Vagina (tissue), 2 donors: ENCODE data around the gene CETP.

Source experiments
- CTCF ChIP-seq, 3 experiments: fragments of 450-650 bp in 2 of 3; fragments of 200-600 bp in 1 of 3; sonication (generic) in 1 of 3; IDR thresholded peaks; one replicate each; pipeline ENCODE4 v1.5.1; 2017 to 2019; ENCODE audit warnings: antibody characterized with exemption in 3 of 3, mild to moderate bottlenecking in 2 of 3, moderate library complexity in 2 of 3
- POLR2AphosphoS5 ChIP-seq, 2 donors: sonication (generic); formaldehyde crosslinking; IDR thresholded peaks; one replicate each; pipeline ENCODE4 v1.9.0; 2017; ENCODE audit warnings: antibody characterized with exemption in 2 of 2, mild to moderate bottlenecking in 2 of 2, low read depth in 1 of 2; ENCODE audit not compliant: insufficient read depth in 1 of 2

- no peak for TF ChIP-seq CTCF (IDR thresholded peaks at IDR 0.05)
- TF ChIP-seq POLR2AphosphoS5 (IDR thresholded peaks at IDR 0.05; ENCODE audit: insufficient read depth in 1 of 2, low read depth in 1 of 2): no peak
These were observed 55.1 kb downstream of the CETP start for GRCh38 chr16:57016831-57017230.
